ENCODE measurements around the gene PPP4R4.

Gene PPP4R4

GRCh38 chr14:94278731-94279130 is 104.6 kb downstream of the PPP4R4 start:
- TF ChIP-seq CTCF (IDR thresholded peaks at IDR 0.05; ENCODE audit: low read depth, low read length), result no peak
- no peak overlapping the region for H3K4me3 ChIP-seq (ENCODE audit: low read depth, low read length)

GRCh38 chr14:94282991-94283723 is 109.0 kb downstream of the PPP4R4 start:
- TF ChIP-seq CTCF (IDR thresholded peaks at IDR 0.05; ENCODE audit: low read depth, low read length), result no peak
- no peak overlapping the region for H3K4me3 ChIP-seq (ENCODE audit: low read depth, low read length)

GRCh38 chr14:94284221-94284620 is 110.1 kb downstream of the PPP4R4 start:
- no peak overlapping the region for H3K4me3 ChIP-seq (ENCODE audit: low read depth, low read length)
- TF ChIP-seq CTCF (IDR thresholded peaks at IDR 0.05; ENCODE audit: low read depth, low read length), result no peak

GRCh38 chr14:94285158-94285557 is 111.0 kb downstream of the PPP4R4 start:
- no peak for TF ChIP-seq CTCF (IDR thresholded peaks at IDR 0.05; ENCODE audit: low read depth, low read length)
- H3K4me3 ChIP-seq (ENCODE audit: low read depth, low read length), result no peak overlapping the region

GRCh38 chr14:94288610-94289465 is 114.7 kb downstream of the PPP4R4 start:
- TF ChIP-seq CTCF (IDR thresholded peaks at IDR 0.05; ENCODE audit: low read depth, low read length), result no peak
- no peak overlapping the region for H3K4me3 ChIP-seq (ENCODE audit: low read depth, low read length)

GRCh38 chr14:94290197-94290596 is 116.1 kb downstream of the PPP4R4 start:
- H3K4me3 ChIP-seq (ENCODE audit: low read depth, low read length), result no peak overlapping the region
- no peak for TF ChIP-seq CTCF (IDR thresholded peaks at IDR 0.05; ENCODE audit: low read depth, low read length)

Data from WI38 (cell line).